ENCODE data around the gene TMEM131. TPM values are rescaled to one million over a fixed set of nuclear protein-coding genes. Genes with fewer than 3 reads are reported as not detected.
"Not testable (repeated sequence)": the region's sequence is repeated elsewhere in the genome, so short reads cannot be mapped to it uniquely, and the experiment has no call there.

The TMEM131 gene
- polyA plus RNA-seq, 3 donors, result 7.1 to 11.0 (median 10.6) TPM

GRCh38 chr2:97935719-97936161 lies 60.0 kb downstream of the TMEM131 start:
- no peak overlapping the region for H3K27ac ChIP-seq (ENCODE audit: low read depth, low read length)
- 3 to 14% (median 7%) methylated on average over 2 of the region's 2 CpGs for WGBS, 3 donors

- WGBS, 3 donors, result 73 to 90% (median 88%) methylated on average over 4 of the region's 4 CpGs
- no peak overlapping the region for H3K27ac ChIP-seq (ENCODE audit: low read depth, low read length)
These were observed 62.6 kb downstream of the TMEM131 start for GRCh38 chr2:97932975-97933662.

- no peak overlapping the region for H3K27ac ChIP-seq (ENCODE audit: low read depth, low read length)
These were observed 63.9 kb downstream of the TMEM131 start for GRCh38 chr2:97931858-97932225.

GRCh38 chr2:97931118-97931857 lies 64.5 kb downstream of the TMEM131 start:
- WGBS, 3 donors, result 43 to 55% (median 46%) methylated on average over 3 of the region's 3 CpGs
- H3K27ac ChIP-seq (ENCODE audit: low read depth, low read length), result no peak overlapping the region

GRCh38 chr2:97928591-97928990 lies 67.2 kb downstream of the TMEM131 start:
- WGBS, 3 donors, result 95 to 99% (median 97%) methylated on average over 3 of the region's 3 CpGs
- H3K27ac ChIP-seq (ENCODE audit: low read depth, low read length), result no peak overlapping the region

GRCh38 chr2:97926946-97927345 lies 68.8 kb downstream of the TMEM131 start:
- 62 to 72% (median 68%) methylated on average over 2 of the region's 2 CpGs for WGBS, 3 donors
- no peak overlapping the region for H3K27ac ChIP-seq (ENCODE audit: low read depth, low read length)

GRCh38 chr2:97924194-97924593 lies 71.6 kb downstream of the TMEM131 start:
- 95 to 96% (median 96%) methylated on average over 4 of the region's 4 CpGs for WGBS, 3 donors
- H3K27ac ChIP-seq (ENCODE audit: low read depth, low read length), result no peak overlapping the region

GRCh38 chr2:97919858-97920257 lies 75.9 kb downstream of the TMEM131 start:
- 89 to 100% (median 96%) methylated on average over 3 of the region's 3 CpGs for WGBS, 3 donors
- H3K27ac ChIP-seq (ENCODE audit: low read depth, low read length), result no peak overlapping the region

- no peak overlapping the region for H3K27ac ChIP-seq (ENCODE audit: low read depth, low read length)
- 91 to 95% (median 92%) methylated on average over 4 of the region's 4 CpGs for WGBS, 3 donors
These were observed 76.9 kb downstream of the TMEM131 start for GRCh38 chr2:97918818-97919217.

GRCh38 chr2:97917668-97918067 lies 78.1 kb downstream of the TMEM131 start:
- 98 to 99% (median 98%) methylated on average over 7 of the region's 7 CpGs for WGBS, 3 donors

GRCh38 chr2:97914691-97915213 lies 81.0 kb downstream of the TMEM131 start:
- WGBS, 3 donors, result 78 to 89% (median 85%) methylated on average over 5 of the region's 5 CpGs
- H3K27ac ChIP-seq (ENCODE audit: low read depth, low read length), result no peak overlapping the region

More at GRCh38 chr2:97917668-97918067, 78.1 kb downstream of the TMEM131 start:
- H3K27ac ChIP-seq (ENCODE audit: low read depth, low read length), result not testable (repeated sequence)

- H3K27ac ChIP-seq (ENCODE audit: low read depth, low read length), result no peak overlapping the region
- 91 to 98% (median 93%) methylated on average over 2 of the region's 2 CpGs for WGBS, 3 donors
These were observed 81.9 kb downstream of the TMEM131 start for GRCh38 chr2:97913846-97914245.

GRCh38 chr2:97911922-97912575 lies 83.7 kb downstream of the TMEM131 start:
- no peak overlapping the region for H3K27ac ChIP-seq (ENCODE audit: low read depth, low read length)
- WGBS, 3 donors, result 56 to 80% (median 73%) methylated on average over 1 of the region's 1 CpG

- H3K27ac ChIP-seq (ENCODE audit: low read depth, low read length), result no peak overlapping the region
- WGBS, 3 donors, result 62 to 86% (median 71%) methylated on average over 4 of the region's 4 CpGs
These were observed 84.4 kb downstream of the TMEM131 start for GRCh38 chr2:97911206-97911921.

- H3K27ac ChIP-seq (ENCODE audit: low read depth, low read length), result no peak overlapping the region
- 75 to 94% (median 79%) methylated on average over 9 of the region's 9 CpGs for WGBS, 3 donors
These were observed 85.1 kb downstream of the TMEM131 start for GRCh38 chr2:97910403-97911205.

- WGBS, 3 donors, result 82 to 93% (median 91%) methylated on average over 6 of the region's 6 CpGs
- H3K27ac ChIP-seq (ENCODE audit: low read depth, low read length), result no peak overlapping the region
These were observed 87.5 kb downstream of the TMEM131 start for GRCh38 chr2:97908208-97908676.

GRCh38 chr2:97907369-97908100 lies 88.2 kb downstream of the TMEM131 start:
- 83 to 94% (median 84%) methylated on average over 6 of the region's 6 CpGs for WGBS, 3 donors
- no peak overlapping the region for H3K27ac ChIP-seq (ENCODE audit: low read depth, low read length)

Measured in adipose tissue (tissue), 3 donors.